ENCODE results near the gene SNURF. TPM values are rescaled to one million over a fixed set of nuclear protein-coding genes. Genes with fewer than 3 reads are reported as not detected.
"Not testable (repeated sequence)": the region's sequence is repeated elsewhere in the genome, so short reads cannot be mapped to it uniquely, and the experiment has no call there.

Gene SNURF
- total RNA-seq, 1 donor from 2014 or later: 21.3 TPM

- Histone ChIP-seq H3K4me3 (no peak overlapping the region), H3K9me3 (peaks cover 26% of the 10 kb centered on the region), H3K36me3 (peaks cover 57% of the 10 kb centered on the region), H3K4me1 (no peaks in the 10 kb centered on the region), H3K27me3 (ENCODE audit: low read depth) (no peaks in the 10 kb centered on the region), H3K27ac (no peak overlapping the region)
- no peak for DNase-seq
- no peak for ATAC-seq
- TF ChIP-seq CTCF (IDR thresholded peaks at IDR 0.05): no peak
- intact Hi-C loops (cut with DNase I): no loop called here
Observed at GRCh38 chr15:24971772-24972171, 17.0 kb downstream of the SNURF start.

- H3K27ac ChIP-seq; H3K4me1 ChIP-seq; ATAC-seq; intact Hi-C loops (cut with DNase I); H3K27me3 ChIP-seq (ENCODE audit: low read depth); H3K4me3 ChIP-seq; DNase-seq: not testable (repeated sequence)
- peaks cover 26% of the 10 kb centered on the region for H3K9me3 ChIP-seq
- H3K36me3 ChIP-seq: peaks cover 58% of the 10 kb centered on the region
Observed at GRCh38 chr15:24972707-24973106, 17.9 kb downstream of the SNURF start.

- no peaks in the 10 kb centered on the region for H3K27me3 ChIP-seq (ENCODE audit: low read depth)
- TF ChIP-seq CTCF (IDR thresholded peaks at IDR 0.05): no peak
- intact Hi-C loops (cut with DNase I): no loop called here
- ATAC-seq: no peak
- DNase-seq: no peak
- H3K4me1 ChIP-seq: no peaks in the 10 kb centered on the region
- peaks cover 78% of the 10 kb centered on the region for H3K36me3 ChIP-seq
- peaks cover 24% of the 10 kb centered on the region for H3K9me3 ChIP-seq
- no peak overlapping the region for H3K27ac ChIP-seq
- no peak overlapping the region for H3K4me3 ChIP-seq
Observed at GRCh38 chr15:24976932-24977331, 22.1 kb downstream of the SNURF start.

GRCh38 chr15:24977686-24978085 lies 22.9 kb downstream of the SNURF start:
- H3K36me3 ChIP-seq: peaks cover 86% of the 10 kb centered on the region
- no peak for DNase-seq

GRCh38 chr15:24985224-24985623 lies 30.4 kb downstream of the SNURF start:
- H3K9me3 ChIP-seq: peaks cover 48% of the 10 kb centered on the region
- intact Hi-C loops (cut with DNase I): no loop called here
- no peak for TF ChIP-seq CTCF (IDR thresholded peaks at IDR 0.05)

More at GRCh38 chr15:24977686-24978085, 22.9 kb downstream of the SNURF start:
- intact Hi-C loops (cut with DNase I): no loop called here
- TF ChIP-seq CTCF (IDR thresholded peaks at IDR 0.05): no peak
- Histone ChIP-seq H3K9me3 (peaks cover 22% of the 10 kb centered on the region), H3K27me3 (ENCODE audit: low read depth) (no peaks in the 10 kb centered on the region), H3K27ac (no peak overlapping the region), H3K4me1 (no peaks in the 10 kb centered on the region), H3K4me3 (no peak overlapping the region)
- ATAC-seq: no peak

GRCh38 chr15:24986653-24987052 lies 31.9 kb downstream of the SNURF start:
- TF ChIP-seq CTCF (IDR thresholded peaks at IDR 0.05): no peak
- Histone ChIP-seq H3K27ac (no peak overlapping the region), H3K27me3 (ENCODE audit: low read depth) (no peaks in the 10 kb centered on the region), H3K4me1 (no peaks in the 10 kb centered on the region), H3K4me3 (no peak overlapping the region), H3K36me3 (peaks cover 17% of the 10 kb centered on the region), H3K9me3 (peaks cover 55% of the 10 kb centered on the region)
- ATAC-seq: no peak
- intact Hi-C loops (cut with DNase I): no loop called here
- no peak for DNase-seq

More at GRCh38 chr15:24985224-24985623, 30.4 kb downstream of the SNURF start:
- Histone ChIP-seq H3K27ac (no peak overlapping the region), H3K4me1 (no peaks in the 10 kb centered on the region), H3K4me3 (no peak overlapping the region), H3K27me3 (ENCODE audit: low read depth) (no peaks in the 10 kb centered on the region), H3K36me3 (peaks cover 30% of the 10 kb centered on the region)
- ATAC-seq (no peak), DNase-seq (no peak)

Other genes with a start within 250 kb of the SNURF start
- gene SNRPN, start within 50 bp of the SNURF start, total RNA-seq: 76.4 TPM